Left lung (tissue), 10 donors: ENCODE results near the gene FBXW7. TPM values are rescaled to one million over a fixed set of nuclear protein-coding genes. Genes with fewer than 3 reads are reported as not detected.
A peak's percentile ranks its signal among the peaks of the same experiment; 100 is the strongest.

Experiments
- ATAC-seq: fragments of 200-7000 bp; cut with Tn5 transposase; one replicate; pipeline ENCODE4 v1.9.1; 2020; ENCODE audit warnings: moderate library complexity
- DNase-seq, 4 donors: peaks; one replicate each; pipeline ENCODE4 v3.0.0-alpha.2; 2013 to 2020
- H3K27ac ChIP-seq, 2 donors: fragments of 200-600 bp; sonication (generic) in 1 of 2; one replicate each; pipeline versions ENCODE4 v1.5.0 to v1.8.0; 2020 to 2021
- H3K27me3 ChIP-seq, 2 donors: fragments of 200-600 bp; sonication (generic) in 1 of 2; one replicate each; pipeline versions ENCODE4 v1.5.0 to v1.8.0; 2020 to 2021
- H3K36me3 ChIP-seq, 2 donors: fragments of 200-600 bp; sonication (generic) in 1 of 2; one replicate each; pipeline versions ENCODE4 v1.5.0 to v1.8.0; 2020 to 2021
- H3K4me1 ChIP-seq, 2 donors: fragments of 200-600 bp; one replicate each; pipeline ENCODE4 v1.8.0; 2021
- H3K4me3 ChIP-seq, 2 donors: fragments of 200-600 bp; sonication (generic) in 1 of 2; one replicate each; pipeline versions ENCODE4 v1.5.0 to v1.8.0; 2020 to 2021; ENCODE audit warnings: mild to moderate bottlenecking in 1 of 2
- H3K9me3 ChIP-seq, 2 donors: fragments of 200-600 bp; sonication (generic) in 1 of 2; one replicate each; pipeline versions ENCODE4 v1.5.0 to v1.8.0; 2020 to 2021
- CTCF ChIP-seq, 2 donors: fragments of 200-600 bp; sonication (generic) in 1 of 2; IDR thresholded peaks; one replicate each; pipeline versions ENCODE4 v1.5.0 to v1.8.0; 2021; ENCODE audit warnings: antibody characterized with exemption in 2 of 2
- intact Hi-C, 2 donors: fragments of 100-400 bp; cut with DNase I; formaldehyde crosslinking; loops; one replicate each; pipeline versions ENCODE4 v1.11.2 to v1.14.2; 2022
- microRNA-seq, 2 donors: library from miRNA; unstranded; fragments of <30 nt; microRNA quantifications; one replicate each; pipeline ENCODE4, GENCODE V29; 2019
- polyA plus RNA-seq, 6 donors: library from polyadenylated mRNA; unstranded; fragments of 120-200 nt; gene quantifications; one replicate each; pipeline ENCODE4 v1.2.1, GENCODE V29; 2013; ENCODE audit not compliant: insufficient read length in 6 of 6
- total RNA-seq, 2 donors: library from RNA; stranded (reverse); fragmentation: NEBNext Ultra II Directional; extraction: Animal tissue kit (Norgen Biotek cat#: 25700); gene quantifications; one replicate each; pipeline ENCODE4 v1.2.1, GENCODE V29; 2021
- donor health status: DM: no; HTN: yes; CAD: no.
- donor health status: DM: no; HTN: no; CAD: no.

FBXW7 gene
- total and polyA plus RNA-seq, 8 donors, result 29.0 to 39.7 (median 34.7) TPM

- Histone ChIP-seq H3K27ac (no peak overlapping the region), H3K9me3 (no peaks in the 10 kb centered on the region), H3K27me3 (no peaks in the 10 kb centered on the region), H3K4me3 (no peak overlapping the region), H3K36me3 (no peaks in the 10 kb centered on the region), H3K4me1 (no peaks in the 10 kb centered on the region)
- intact Hi-C loops, result no loop called here
- no peak for TF ChIP-seq CTCF (IDR thresholded peaks at IDR 0.05)
- ATAC-seq (peak; percentile 91), DNase-seq (peak in 3 of 4 donors; percentile 49 to 56 (median 55))
These were observed 257.2 kb downstream of the FBXW7 start for GRCh38 chr4:152278505-152279233.

DNA sequence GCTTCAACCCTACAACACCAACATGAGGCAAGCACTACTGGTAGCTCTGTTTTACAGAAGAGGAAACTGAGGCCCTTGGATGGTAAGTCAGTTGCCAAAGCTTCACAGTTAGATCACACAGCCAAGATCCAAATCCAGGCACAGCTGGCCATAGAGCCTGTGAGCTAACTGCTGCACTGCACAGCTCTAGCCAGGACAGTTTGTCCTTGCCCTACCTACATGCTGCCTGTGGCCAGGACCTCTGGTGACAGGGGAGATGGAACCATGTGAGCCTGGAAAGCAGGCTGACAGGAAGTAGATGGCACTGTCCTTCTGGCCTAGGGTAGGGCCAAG lies 257.8 kb downstream of the FBXW7 start:
- Histone ChIP-seq H3K36me3 (no peaks in the 10 kb centered on the region), H3K9me3 (no peaks in the 10 kb centered on the region), H3K27ac (no peak overlapping the region), H3K27me3 (no peaks in the 10 kb centered on the region), H3K4me1 (no peaks in the 10 kb centered on the region), H3K4me3 (no peak overlapping the region)
- no peak for TF ChIP-seq CTCF (IDR thresholded peaks at IDR 0.05)
- intact Hi-C loops, result no loop called here
- peak; percentile 45 for ATAC-seq
- no peak for DNase-seq

DNA sequence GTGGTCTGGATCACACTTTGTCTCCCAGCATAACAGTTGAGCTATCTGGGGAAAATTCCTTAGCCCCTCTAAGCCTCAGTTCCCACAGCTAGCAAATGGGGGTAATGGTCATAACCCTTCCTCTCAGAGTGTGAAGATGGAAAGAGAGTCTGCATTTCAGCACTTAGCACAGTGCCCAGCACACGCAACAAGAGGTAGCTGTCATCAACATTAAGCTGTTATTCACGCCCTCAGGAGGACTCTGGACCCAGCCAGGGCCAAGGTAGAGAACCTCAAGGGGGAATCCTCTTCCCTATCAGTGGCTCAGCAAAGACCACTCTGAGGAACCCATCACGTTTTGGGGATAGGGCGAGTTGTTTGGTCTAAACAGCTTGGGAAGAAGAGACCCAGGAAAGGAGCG lies 258.6 kb downstream of the FBXW7 start:
- no peak for TF ChIP-seq CTCF (IDR thresholded peaks at IDR 0.05)
- Histone ChIP-seq H3K27ac (no peak overlapping the region), H3K27me3 (no peaks in the 10 kb centered on the region), H3K36me3 (no peaks in the 10 kb centered on the region), H3K4me3 (no peak overlapping the region), H3K9me3 (no peaks in the 10 kb centered on the region), H3K4me1 (no peaks in the 10 kb centered on the region)
- intact Hi-C loops, result no loop called here
- ATAC-seq, result no peak
- no peak for DNase-seq

- no peaks in the 10 kb centered on the region for H3K36me3 ChIP-seq
- no peak for TF ChIP-seq CTCF (IDR thresholded peaks at IDR 0.05)
- H3K4me1 ChIP-seq, result no peaks in the 10 kb centered on the region
- intact Hi-C loops, result no loop called here
- ATAC-seq (no peak), DNase-seq (no peak)
- no peak overlapping the region for H3K27ac ChIP-seq
- no peaks in the 10 kb centered on the region for H3K27me3 ChIP-seq
- H3K4me3 ChIP-seq, result no peak overlapping the region
- H3K9me3 ChIP-seq, result no peaks in the 10 kb centered on the region
These were observed 262.5 kb downstream of the FBXW7 start for GRCh38 chr4:152273343-152273742.

Small RNA genes lying within 50 kb of the gene (microRNA-seq; reads per million reads assigned to microRNA genes)
- gene MIR3140, result 0.55 to 1.7 reads per million in 2 donors

Other genes with a start within 250 kb of the FBXW7 start
- 10 to 100 TPM in 1 of 2 donors, 1 to 10 TPM in 1; 6.7 to 21.9 TPM for gene TMEM154, start 143.9 kb upstream of the FBXW7 start, total RNA-seq
- 1 to 10 TPM; 1.5 to 2.7 (median 2.4) TPM for gene TMEM154, start 143.9 kb upstream of the FBXW7 start, polyA plus RNA-seq
- under 1 TPM; 0.38 to 0.39 TPM for gene TIGD4, start 243.6 kb upstream of the FBXW7 start, total RNA-seq
- gene TIGD4, start 243.6 kb upstream of the FBXW7 start, polyA plus RNA-seq, result 1 to 10 TPM; 1.1 to 2.0 (median 1.4) TPM
- gene ARFIP1, start 243.9 kb upstream of the FBXW7 start, total RNA-seq, result 10 to 100 TPM; 34.7 to 36.4 TPM
- gene ARFIP1, start 243.9 kb upstream of the FBXW7 start, polyA plus RNA-seq, result 10 to 100 TPM; 41.7 to 48.9 (median 46.9) TPM